ENCODE results near the gene SDCBP2. TPM values are rescaled to one million over a fixed set of nuclear protein-coding genes. Genes with fewer than 3 reads are reported as not detected.

The SDCBP2 gene
- total and polyA plus RNA-seq, 2 experiments from 2014 or later: 3.2 to 5.3 TPM

- Histone ChIP-seq H2AFZ (no peak overlapping the region), H4K20me1 (replicated peaks; ENCODE audit: insufficient read depth) (no peaks in the 10 kb centered on the region; the same call in 1 of the 2 replicates), H3K79me2 (replicated peaks; ENCODE audit: insufficient read depth) (no peaks in the 10 kb centered on the region), H3K27me3 (ENCODE audit: insufficient read depth) (no peaks in the 10 kb centered on the region; the same call in 1 of the 2 replicates), H3K9me2 (ENCODE audit: insufficient read depth) (peaks cover 6% of the 10 kb centered on the region; the same call in 1 of the 2 replicates), H3K36me3 (ENCODE audit: insufficient read depth) (no peaks in the 10 kb centered on the region), H3F3A (replicated peaks; ENCODE audit: low read depth) (no peaks in the 10 kb centered on the region), H3K27ac (ENCODE audit: low read depth) (no peak overlapping the region), H3K4me1 (ENCODE audit: insufficient read depth) (no peaks in the 10 kb centered on the region), H3K4me2 (no peak overlapping the region), H3K4me3 (no peak overlapping the region)
- no peak for TF ChIP-seq ZNF462 (CRISPR knock-in tag; IDR thresholded peaks at IDR 0.05)
- no peak for TF ChIP-seq ZNF331 (CRISPR knock-in tag; IDR thresholded peaks at IDR 0.05; ENCODE audit: low read depth)
- no peak for TF ChIP-seq NANOG (IDR thresholded peaks at IDR 0.05; ENCODE audit: borderline replicate concordance)
- TF ChIP-seq STAT1 (IDR thresholded peaks at IDR 0.05; ENCODE audit: unreplicated experiment): no peak
- TF ChIP-seq REST (IDR thresholded peaks at IDR 0.05; ENCODE audit: unreplicated experiment): no peak
- TF ChIP-seq ETS1 (IDR thresholded peaks at IDR 0.05): no peak
- no peak for TF ChIP-seq CREB1 (CRISPR knock-in tag; IDR thresholded peaks at IDR 0.05; ENCODE audit: low read depth)
- TF ChIP-seq CTCF (conservative IDR thresholded peaks at IDR 0.05; ENCODE audit: low read depth in 2 of 2): no peak
- no peak for TF ChIP-seq JUNB (IDR thresholded peaks at IDR 0.05; ENCODE audit: unreplicated experiment)
- TF ChIP-seq POLR2AphosphoS5 (IDR thresholded peaks at IDR 0.05; ENCODE audit: low read depth): no peak
- TF ChIP-seq EZH2 (IDR thresholded peaks at IDR 0.05; ENCODE audit: low read depth, unreplicated experiment): no peak
- TF ChIP-seq ZNF114 (CRISPR knock-in tag; IDR thresholded peaks at IDR 0.05): no peak
- TF ChIP-seq EZH2phosphoT487 (IDR thresholded peaks at IDR 0.05; ENCODE audit: unreplicated experiment): no peak
- Mint-ChIP-seq H3K27ac (no peak overlapping the region), H3K4me3 (no peak overlapping the region), H3K9me3 (peaks cover 14% of the 10 kb centered on the region; the same call in 2 of the 3 replicates), H3K4me1 (no peaks in the 10 kb centered on the region), H3K27me3 (ENCODE audit: insufficient read depth, low read depth, poor library complexity) (peaks cover 3% of the 10 kb centered on the region), H3K36me3 (ENCODE audit: low read depth) (peaks cover 13% of the 10 kb centered on the region; the same call in 2 of the 3 replicates)
- no peak for ATAC-seq
- DNase-seq (ENCODE audit: low spot score): no peak
Measured at GRCh38 chr20:1345756-1346093, 16.8 kb upstream of the SDCBP2 start.

All from GM23338 (cell line).